PC-9 (cell line): ENCODE data around the gene JPT1. TPM values are rescaled to one million over a fixed set of nuclear protein-coding genes. Genes with fewer than 3 reads are reported as not detected.
A peak's percentile ranks its signal among the peaks of the same experiment; 100 is the strongest.

Experiments used
- Bru-seq: library from RNA; stranded (reverse); fragments of 400-500 nt; gene quantifications from one replicate; lab custom pipeline; 2021; lab: Mats Ljungman, UMichigan
- BruChase-seq, 2 experiments: library from RNA; stranded (reverse); fragments of 400-500 nt; gene quantifications; one replicate each; lab custom pipeline; 2021; lab: Mats Ljungman, UMichigan
- BruUV-seq: library from RNA; stranded (reverse); fragments of 400-500 nt; replicated peaks from 2 replicates; lab custom pipeline; 2021; lab: Mats Ljungman, UMichigan
- CTCF ChIA-PET: fragments of 300-600 bp; sonication (Branson Sonifier 250); formaldehyde crosslinking; loops from one replicate; lab custom pipeline; 2022; ENCODE audit warnings: antibody characterized with exemption; lab: Charles Lee
- POLR2A ChIA-PET: fragments of 300-600 bp; sonication (Branson Sonifier 250); formaldehyde crosslinking; loops from one replicate; lab custom pipeline; 2022; ENCODE audit warnings: antibody characterized with exemption; ENCODE audit not compliant: unreplicated experiment; lab: Charles Lee
- DNase-seq, 2 experiments: peaks; one replicate each; pipeline versions ENCODE4 v3.0.0 to v3.0.0-alpha.2; 2015 to 2022; ENCODE audit warnings: mixed read lengths in 1 of 2
- H2AFZ ChIP-seq: fragments of 200-600 bp; sonication (generic); 2 replicates; pipeline ENCODE4 v1.8.1; 2017; ENCODE audit warnings: antibody characterized with exemption
- H3F3A ChIP-seq: fragments of 200-600 bp; sonication (generic); 2 replicates; pipeline ENCODE4 v1.8.1; 2017; ENCODE audit warnings: antibody characterized with exemption, mild to moderate bottlenecking, low read depth; ENCODE audit not compliant: insufficient read depth
- H3K27ac ChIP-seq: fragments of 200-600 bp; sonication (generic); 2 replicates; pipeline ENCODE4 v1.6.1; 2016; ENCODE audit warnings: mixed run types
- H3K27me3 ChIP-seq: fragments of 200-600 bp; sonication (generic); 2 replicates; pipeline ENCODE4 v1.6.1; 2016; ENCODE audit warnings: low read depth, mixed run types; ENCODE audit not compliant: insufficient read depth
- H3K36me3 ChIP-seq: fragments of 200-600 bp; sonication (generic); 2 replicates; pipeline ENCODE4 v1.6.1; 2016; ENCODE audit warnings: low read depth, mixed run types
- H3K4me1 ChIP-seq: fragments of 200-600 bp; sonication (generic); replicated peaks from 2 replicates; pipeline ENCODE4 v1.6.1; 2016; ENCODE audit warnings: mixed run types; ENCODE audit not compliant: insufficient read depth
- H3K4me2 ChIP-seq: fragments of 200-600 bp; sonication (generic); 2 replicates; pipeline ENCODE4 v1.6.1; 2017; ENCODE audit warnings: mixed run types
- H3K4me3 ChIP-seq: fragments of 200-600 bp; sonication (generic); 2 replicates; pipeline ENCODE4 v1.6.1; 2016; ENCODE audit warnings: mixed run types
- H3K79me2 ChIP-seq: fragments of 200-600 bp; sonication (generic); 2 replicates; pipeline ENCODE4 v1.6.1; 2017; ENCODE audit warnings: low read depth, mixed run types
- H3K9me2 ChIP-seq: fragments of 200-600 bp; sonication (generic); 2 replicates; pipeline ENCODE4 v1.8.1; 2017; ENCODE audit warnings: mild to moderate bottlenecking; ENCODE audit not compliant: insufficient read depth
- H3K9me3 ChIP-seq: fragments of 200-600 bp; sonication (generic); 2 replicates; pipeline ENCODE4 v1.8.1; 2016; ENCODE audit warnings: low read depth; ENCODE audit not compliant: insufficient read depth
- H4K20me1 ChIP-seq: fragments of 200-600 bp; sonication (generic); 2 replicates; pipeline ENCODE4 v1.8.1; 2017; ENCODE audit not compliant: insufficient read depth
- EZH2 ChIP-seq: fragments of 200-600 bp; sonication (generic); IDR thresholded peaks from 2 replicates; pipeline ENCODE4 v1.8.0; 2017; ENCODE audit warnings: antibody characterized with exemption, low read depth
- intact Hi-C: fragments of 100-400 bp; cut with micrococcal nuclease; formaldehyde crosslinking; loops from one replicate; pipeline ENCODE4 v1.10.0; 2022; ENCODE audit not compliant: unreplicated experiment
- long read RNA-seq: library from polyadenylated mRNA; stranded (forward); transcript quantifications from one replicate; pipeline ENCODE4 v2.0.0, GENCODE V29; 2022
- total RNA-seq: library from RNA; stranded (reverse); gene quantifications from 2 replicates; pipeline ENCODE4 v1.2.3, GENCODE V29; 2021
- TF ChIP-seq, protein P1 (sequence below): fragments of 200-600 bp; sonication (generic); conservative IDR thresholded peaks from 2 replicates; pipeline ENCODE4 v1.6.1; 2017; ENCODE audit warnings: mixed run types, antibody characterized with exemption, mild to moderate bottlenecking, moderate library complexity

JPT1 gene, protein sequence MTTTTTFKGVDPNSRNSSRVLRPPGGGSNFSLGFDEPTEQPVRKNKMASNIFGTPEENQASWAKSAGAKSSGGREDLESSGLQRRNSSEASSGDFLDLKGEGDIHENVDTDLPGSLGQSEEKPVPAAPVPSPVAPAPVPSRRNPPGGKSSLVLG
- total RNA-seq, result 250 and 277 TPM in 2 replicates
- Bru-seq, nascent RNA, result percentile 95 among the genes with signal in this experiment
- BruChase-seq, experiment 1, labeled RNA remaining after a 2-hour chase, result percentile 86 among the genes with signal in this experiment
- percentile 96 among the genes with signal in this experiment for BruChase-seq, experiment 2, labeled RNA remaining after a 6-hour chase
- long read RNA-seq, partial matches to known transcripts, result 5 of 13 reads
- long read RNA-seq, other reads (novel, unspliced or antisense), result 7 of 13 reads

DNA sequence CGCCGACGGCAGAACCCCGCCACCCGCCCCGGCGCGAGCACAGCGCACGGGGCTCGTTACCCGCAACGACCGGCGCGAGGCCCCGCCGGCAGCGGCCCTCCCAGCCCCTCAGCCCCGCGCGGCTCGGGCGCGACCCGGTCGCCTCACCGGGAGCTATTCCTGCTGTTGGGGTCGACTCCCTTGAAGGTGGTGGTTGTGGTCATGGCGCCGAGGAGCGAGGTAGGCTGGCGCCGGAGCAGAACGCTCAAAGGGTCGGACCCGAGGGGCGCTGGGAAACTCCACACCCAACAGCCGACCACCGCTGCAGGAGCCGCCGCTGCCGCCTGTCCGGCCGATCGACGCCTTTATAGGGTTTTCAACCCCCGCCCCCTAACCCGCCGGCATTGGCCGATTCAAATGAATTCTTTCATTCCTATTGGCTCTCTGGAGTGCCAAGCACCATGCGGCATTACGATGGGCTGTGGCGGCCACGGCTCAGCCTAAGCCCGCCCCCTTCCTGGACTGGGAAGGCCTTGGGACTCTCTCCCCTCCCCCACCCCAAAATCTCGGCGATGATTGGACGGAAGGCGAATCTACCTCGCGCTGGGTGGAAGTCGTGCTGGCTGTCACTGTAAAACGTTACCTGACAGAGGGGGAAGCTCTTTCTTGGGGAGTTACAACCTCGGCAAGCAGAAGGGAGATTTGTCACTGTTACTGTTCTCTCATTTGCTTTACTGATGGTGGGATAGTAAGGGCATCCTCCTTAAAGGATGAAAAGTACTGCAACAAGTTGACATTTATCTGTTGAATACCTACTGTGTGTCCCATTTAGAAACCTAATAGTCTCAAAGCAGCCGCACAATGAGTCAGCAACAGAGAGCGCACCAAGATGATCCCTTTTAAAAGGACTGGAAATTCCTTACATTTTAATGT, at the start of gene JPT1:
Gene JPT1 (minus strand): TSS at position 318 of the 912 bp plus-strand sequence. CDS start 115 bp downstream, at position 203.
- POLR2A ChIA-PET, result interaction anchor here (0.5 to 1.0 kb wide), 11 partner anchors 18 to 733 kb away, joined by 3 to 13 read pairs (median 4); partner anchors contain the start of genes CDR2L and SLC16A5

DNA sequence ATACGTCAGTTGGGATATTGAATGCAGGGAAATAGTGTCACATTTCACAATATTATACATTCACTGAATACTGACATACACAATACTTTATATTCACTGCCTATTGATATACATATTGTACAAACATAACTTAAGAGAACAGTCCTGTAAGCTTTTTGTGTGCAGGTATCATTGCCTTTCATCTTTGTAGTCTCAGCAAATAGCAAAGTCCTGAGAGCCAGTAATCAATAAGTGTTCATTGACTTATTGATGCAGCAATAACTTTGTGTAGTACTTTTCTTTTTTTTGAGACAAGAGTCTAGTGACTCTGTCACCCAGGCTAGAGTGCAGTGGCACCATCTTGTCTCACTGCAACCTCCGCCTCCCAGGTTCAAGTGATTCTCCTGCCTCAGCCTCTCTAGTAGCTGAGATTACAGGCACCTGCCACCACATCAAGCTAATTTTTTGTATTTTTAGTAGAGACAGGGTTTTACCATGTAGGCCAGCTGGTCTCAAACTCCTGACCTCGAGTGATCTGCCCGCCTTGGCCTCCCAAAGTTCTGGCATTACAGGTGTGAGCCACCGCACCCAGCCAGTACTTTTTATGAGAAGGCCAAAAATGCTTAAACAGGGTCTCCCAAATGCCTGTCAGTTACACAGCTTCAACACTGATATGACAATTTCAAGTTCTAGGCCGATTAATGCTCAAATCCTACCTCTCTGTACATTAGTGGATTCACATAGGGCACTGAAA, 45.7 kb upstream of the JPT1 start:
- H3F3A ChIP-seq, result peaks cover 53% of the 10 kb centered on the region
- H3K79me2 ChIP-seq, result 0 out of 2 replicates have a peak, but pooled peaks cover 3% of the 10 kb centered on the region
- peak overlapping the region; percentile 58; the same call in 1 of the 2 replicates for H3K27ac ChIP-seq
- BruUV-seq, result no TSS peak
- intact Hi-C loops, result loop anchor here (10.0 kb wide), 1 partner anchor 165 kb away; no protein-coding TSS in a partner anchor
- H3K4me2 ChIP-seq, result no peak overlapping the region
- H3K36me3 ChIP-seq, result no peaks in the 10 kb centered on the region
- no peaks in the 10 kb centered on the region for H3K27me3 ChIP-seq
- H4K20me1 ChIP-seq, result no peaks in the 10 kb centered on the region
- ChIA-PET CTCF (interaction anchor here (0.5 to 0.7 kb wide), 3 partner anchors 44 to 130 kb away, joined by 3 to 11 read pairs (median 6); no protein-coding TSS in a partner anchor), POLR2A (interaction anchor here (0.7 kb wide), 1 partner anchor 132 kb away, joined by 9 read pairs; no protein-coding TSS in a partner anchor)
- no peaks in the 10 kb centered on the region for H3K9me3 ChIP-seq
- H2AFZ ChIP-seq, result no peak overlapping the region
- H3K4me1 ChIP-seq, result peaks cover 8% of the 10 kb centered on the region
- no peak for TF ChIP-seq EZH2
- TF ChIP-seq, protein P1, sequence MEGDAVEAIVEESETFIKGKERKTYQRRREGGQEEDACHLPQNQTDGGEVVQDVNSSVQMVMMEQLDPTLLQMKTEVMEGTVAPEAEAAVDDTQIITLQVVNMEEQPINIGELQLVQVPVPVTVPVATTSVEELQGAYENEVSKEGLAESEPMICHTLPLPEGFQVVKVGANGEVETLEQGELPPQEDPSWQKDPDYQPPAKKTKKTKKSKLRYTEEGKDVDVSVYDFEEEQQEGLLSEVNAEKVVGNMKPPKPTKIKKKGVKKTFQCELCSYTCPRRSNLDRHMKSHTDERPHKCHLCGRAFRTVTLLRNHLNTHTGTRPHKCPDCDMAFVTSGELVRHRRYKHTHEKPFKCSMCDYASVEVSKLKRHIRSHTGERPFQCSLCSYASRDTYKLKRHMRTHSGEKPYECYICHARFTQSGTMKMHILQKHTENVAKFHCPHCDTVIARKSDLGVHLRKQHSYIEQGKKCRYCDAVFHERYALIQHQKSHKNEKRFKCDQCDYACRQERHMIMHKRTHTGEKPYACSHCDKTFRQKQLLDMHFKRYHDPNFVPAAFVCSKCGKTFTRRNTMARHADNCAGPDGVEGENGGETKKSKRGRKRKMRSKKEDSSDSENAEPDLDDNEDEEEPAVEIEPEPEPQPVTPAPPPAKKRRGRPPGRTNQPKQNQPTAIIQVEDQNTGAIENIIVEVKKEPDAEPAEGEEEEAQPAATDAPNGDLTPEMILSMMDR, result no peak
- no peak for DNase-seq
- no peak overlapping the region for H3K4me3 ChIP-seq
- no peaks in the 10 kb centered on the region for H3K9me2 ChIP-seq

More for the DNA sequence above, at the start of gene JPT1:
- H3K4me2 ChIP-seq, result peak within 1 kb of the TSS; percentile 100
- peak within 1 kb of the TSS; percentile 14; the same call in 1 of the 2 replicates for H3K27ac ChIP-seq
- intact Hi-C loops, result loop anchor here (2.0 kb wide), 1 partner anchor 20 kb away; no protein-coding TSS in a partner anchor
- no peaks in the 10 kb centered on the region for H3K27me3 ChIP-seq
- TF ChIP-seq EZH2, result no peak
- TF ChIP-seq, protein P1, result no peak
- H3K9me3 ChIP-seq, result no peaks in the 10 kb centered on the region
- H3K79me2 ChIP-seq, result peaks cover 48% of the 10 kb centered on the region
- DNase-seq, result peak; percentile 97 to 98
- BruUV-seq, result no TSS peak
- no peaks in the 10 kb centered on the region for H3K36me3 ChIP-seq
- peak within 1 kb of the TSS; percentile 69 for H2AFZ ChIP-seq
- peaks cover 42% of the 10 kb centered on the region for H3K4me1 ChIP-seq
- H3F3A ChIP-seq, result peaks cover 32% of the 10 kb centered on the region
- no peaks in the 10 kb centered on the region; the same call in 1 of the 2 replicates for H4K20me1 ChIP-seq
- CTCF ChIA-PET, result interaction anchor here (0.5 to 0.7 kb wide), 3 partner anchors 18 to 28 kb away, joined by 3 to 12 read pairs (median 4); no protein-coding TSS in a partner anchor
- peak within 1 kb of the TSS; percentile 81 for H3K4me3 ChIP-seq
- H3K9me2 ChIP-seq, result no peaks in the 10 kb centered on the region
